ENCODE results near the gene MAGI3.

MAGI3 gene

GRCh38 chr1:113389953-113390834 is at the start of gene MAGI3:
Gene MAGI3 (plus strand): TSS chr1:113390515. CDS start chr1:113391034, 519 bp downstream.
- peak; percentile 96 for DNase-seq

- DNase-seq = no peak
These were observed 36.7 kb upstream of the MAGI3 start for GRCh38 chr1:113353580-113353979.

- no peak for DNase-seq
These were observed 26.4 kb upstream of the MAGI3 start for GRCh38 chr1:113363935-113364334.

GRCh38 chr1:113369040-113369439 is 21.3 kb upstream of the MAGI3 start:
- DNase-seq = no peak

GRCh38 chr1:113369699-113370098 is 20.6 kb upstream of the MAGI3 start:
- no peak for DNase-seq

- no peak for DNase-seq
These were observed 19.4 kb upstream of the MAGI3 start for GRCh38 chr1:113370868-113371267.

GRCh38 chr1:113372546-113372945 is 17.8 kb upstream of the MAGI3 start:
- no peak for DNase-seq

- no peak for DNase-seq
These were observed 16.7 kb upstream of the MAGI3 start for GRCh38 chr1:113373644-113374043.

GRCh38 chr1:113375878-113376277 is 14.4 kb upstream of the MAGI3 start:
- DNase-seq = no peak

GRCh38 chr1:113380075-113380474 is 10.2 kb upstream of the MAGI3 start:
- DNase-seq = no peak

GRCh38 chr1:113388017-113388620 is 2.2 kb upstream of the MAGI3 start:
- no peak for DNase-seq

- DNase-seq = no peak
These were observed 1.5 kb upstream of the MAGI3 start for GRCh38 chr1:113388621-113389358.

GRCh38 chr1:113389359-113389952 is 859 bp upstream of the MAGI3 start:
- no peak for DNase-seq

GRCh38 chr1:113390871-113391648 is 745 bp downstream of the MAGI3 start:
- DNase-seq = peak; percentile 45

- no peak for DNase-seq
These were observed 1.4 kb downstream of the MAGI3 start for GRCh38 chr1:113391649-113392271.

- DNase-seq = no peak
These were observed 2.3 kb downstream of the MAGI3 start for GRCh38 chr1:113392541-113393128.

- no peak for DNase-seq
These were observed 3.9 kb downstream of the MAGI3 start for GRCh38 chr1:113394043-113394862.

- DNase-seq = no peak
These were observed 4.5 kb downstream of the MAGI3 start for GRCh38 chr1:113394863-113395259.

- no peak for DNase-seq
These were observed 5.8 kb downstream of the MAGI3 start for GRCh38 chr1:113396102-113396501.

- DNase-seq = no peak
These were observed 6.3 kb downstream of the MAGI3 start for GRCh38 chr1:113396585-113396984.

Data from stimulated activated CD4-positive, alpha-beta T cell treated with anti-CD3 and anti-CD28 coated beads, Interleukin-12 subunit alpha, Interleukin-12 subunit beta, amount 100 ng/mL, for 4 hours (primary cell).